GM12864 (cell line): ENCODE data around the gene PLPP3.

Experiments used
- DNase-seq: peaks from one replicate; pipeline ENCODE4 v3.0.0-alpha.2; 2011; ENCODE audit warnings: low read depth
- H3K4me3 ChIP-seq: 2 replicates; pipeline ENCODE4 v1.5.1; 2011; ENCODE audit warnings: mild to moderate bottlenecking, low read depth, low read length, control low read depth
- TF ChIP-seq, protein P1 (sequence below): IDR thresholded peaks from 2 replicates; pipeline ENCODE4 v1.5.1; 2011; ENCODE audit warnings: low read depth, mild to moderate bottlenecking, moderate library complexity, low read length, control low read depth, inconsistent platforms; ENCODE audit errors: missing control alignments

Gene PLPP3

DNA sequence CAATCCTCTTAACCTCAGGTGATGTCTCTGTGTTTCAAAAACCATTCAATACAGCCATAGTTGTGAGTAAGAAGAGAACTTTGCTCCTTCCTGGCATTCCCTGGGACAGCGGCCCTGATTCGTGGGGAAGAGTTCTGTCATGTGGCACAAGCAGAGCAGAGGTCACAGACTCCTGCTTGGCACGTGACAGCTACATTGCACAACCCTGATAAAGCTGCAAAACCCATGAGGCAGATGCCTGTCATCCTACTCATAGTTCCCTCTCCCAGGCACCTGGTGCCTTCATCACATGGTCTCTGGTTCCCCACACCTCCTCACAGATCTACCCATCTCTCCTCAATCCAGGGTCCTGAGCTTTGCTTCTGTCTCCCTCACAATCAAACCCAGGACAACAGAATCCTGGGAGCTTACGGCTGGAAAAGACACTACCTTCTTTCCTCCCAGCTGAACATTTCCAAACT, 70.8 kb downstream of the PLPP3 start:
- no peak overlapping the region for H3K4me3 ChIP-seq

DNA sequence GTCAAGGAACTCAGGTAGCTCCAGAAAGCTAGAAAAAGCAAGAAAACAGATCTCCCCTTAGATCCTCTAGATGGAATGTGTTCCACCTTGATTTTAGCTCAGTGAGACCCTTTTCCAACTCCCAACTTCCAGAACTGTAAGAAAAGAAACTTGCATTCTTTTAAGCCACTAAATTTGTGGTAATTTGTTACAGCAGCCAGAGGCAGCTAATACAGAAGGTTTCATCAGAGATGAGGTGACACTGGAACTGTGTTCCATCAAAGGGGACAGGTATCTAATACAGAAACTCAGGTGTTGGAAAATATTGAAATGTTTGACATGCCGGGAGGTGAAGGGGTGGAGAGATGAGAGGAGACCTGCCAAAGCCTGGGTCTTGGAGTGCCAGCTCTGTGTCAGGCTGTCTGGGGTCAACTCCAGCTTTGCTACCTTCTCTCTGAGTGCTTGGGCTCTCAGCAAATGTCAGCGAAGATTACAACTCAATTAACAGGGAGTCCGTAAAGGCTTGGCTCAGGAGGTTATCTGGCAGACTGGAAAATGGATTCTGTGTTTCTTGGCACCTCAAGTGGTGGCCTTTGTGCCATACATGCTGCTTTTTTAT, 71.3 kb downstream of the PLPP3 start:
- no peak overlapping the region for H3K4me3 ChIP-seq
- TF ChIP-seq, protein P1, sequence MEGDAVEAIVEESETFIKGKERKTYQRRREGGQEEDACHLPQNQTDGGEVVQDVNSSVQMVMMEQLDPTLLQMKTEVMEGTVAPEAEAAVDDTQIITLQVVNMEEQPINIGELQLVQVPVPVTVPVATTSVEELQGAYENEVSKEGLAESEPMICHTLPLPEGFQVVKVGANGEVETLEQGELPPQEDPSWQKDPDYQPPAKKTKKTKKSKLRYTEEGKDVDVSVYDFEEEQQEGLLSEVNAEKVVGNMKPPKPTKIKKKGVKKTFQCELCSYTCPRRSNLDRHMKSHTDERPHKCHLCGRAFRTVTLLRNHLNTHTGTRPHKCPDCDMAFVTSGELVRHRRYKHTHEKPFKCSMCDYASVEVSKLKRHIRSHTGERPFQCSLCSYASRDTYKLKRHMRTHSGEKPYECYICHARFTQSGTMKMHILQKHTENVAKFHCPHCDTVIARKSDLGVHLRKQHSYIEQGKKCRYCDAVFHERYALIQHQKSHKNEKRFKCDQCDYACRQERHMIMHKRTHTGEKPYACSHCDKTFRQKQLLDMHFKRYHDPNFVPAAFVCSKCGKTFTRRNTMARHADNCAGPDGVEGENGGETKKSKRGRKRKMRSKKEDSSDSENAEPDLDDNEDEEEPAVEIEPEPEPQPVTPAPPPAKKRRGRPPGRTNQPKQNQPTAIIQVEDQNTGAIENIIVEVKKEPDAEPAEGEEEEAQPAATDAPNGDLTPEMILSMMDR, result no peak
- DNase-seq, result no peak

More for the DNA sequence above, 70.8 kb downstream of the PLPP3 start:
- TF ChIP-seq, protein P1, result no peak
- DNase-seq, result no peak

DNA sequence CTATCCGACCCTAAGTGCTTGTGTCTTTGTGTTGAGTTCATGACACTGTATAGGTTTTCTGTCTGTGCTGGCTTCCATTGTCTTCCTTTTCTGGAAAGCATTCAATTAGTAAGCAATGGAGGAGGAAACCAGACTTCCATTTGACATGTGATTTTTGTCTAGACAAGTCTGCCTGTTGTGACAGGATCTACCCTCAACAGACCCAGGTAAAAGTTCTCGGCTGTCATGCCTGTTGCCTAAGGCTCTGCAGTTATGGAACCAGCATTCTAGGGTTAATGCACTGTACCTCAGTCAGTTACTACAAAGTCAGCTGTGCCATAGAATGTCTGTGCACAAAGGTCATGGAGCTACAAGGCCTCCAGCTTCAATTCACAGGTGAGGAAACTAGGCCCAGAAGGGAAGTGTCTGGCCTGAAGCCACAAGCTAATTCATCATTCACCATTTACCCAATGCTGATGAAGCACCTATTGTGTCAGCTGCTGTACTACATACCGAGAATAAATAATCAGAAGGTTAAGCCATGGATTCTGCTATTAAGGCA, 72.3 kb downstream of the PLPP3 start:
- DNase-seq, result no peak
- no peak overlapping the region for H3K4me3 ChIP-seq
- TF ChIP-seq, protein P1, result no peak

DNA sequence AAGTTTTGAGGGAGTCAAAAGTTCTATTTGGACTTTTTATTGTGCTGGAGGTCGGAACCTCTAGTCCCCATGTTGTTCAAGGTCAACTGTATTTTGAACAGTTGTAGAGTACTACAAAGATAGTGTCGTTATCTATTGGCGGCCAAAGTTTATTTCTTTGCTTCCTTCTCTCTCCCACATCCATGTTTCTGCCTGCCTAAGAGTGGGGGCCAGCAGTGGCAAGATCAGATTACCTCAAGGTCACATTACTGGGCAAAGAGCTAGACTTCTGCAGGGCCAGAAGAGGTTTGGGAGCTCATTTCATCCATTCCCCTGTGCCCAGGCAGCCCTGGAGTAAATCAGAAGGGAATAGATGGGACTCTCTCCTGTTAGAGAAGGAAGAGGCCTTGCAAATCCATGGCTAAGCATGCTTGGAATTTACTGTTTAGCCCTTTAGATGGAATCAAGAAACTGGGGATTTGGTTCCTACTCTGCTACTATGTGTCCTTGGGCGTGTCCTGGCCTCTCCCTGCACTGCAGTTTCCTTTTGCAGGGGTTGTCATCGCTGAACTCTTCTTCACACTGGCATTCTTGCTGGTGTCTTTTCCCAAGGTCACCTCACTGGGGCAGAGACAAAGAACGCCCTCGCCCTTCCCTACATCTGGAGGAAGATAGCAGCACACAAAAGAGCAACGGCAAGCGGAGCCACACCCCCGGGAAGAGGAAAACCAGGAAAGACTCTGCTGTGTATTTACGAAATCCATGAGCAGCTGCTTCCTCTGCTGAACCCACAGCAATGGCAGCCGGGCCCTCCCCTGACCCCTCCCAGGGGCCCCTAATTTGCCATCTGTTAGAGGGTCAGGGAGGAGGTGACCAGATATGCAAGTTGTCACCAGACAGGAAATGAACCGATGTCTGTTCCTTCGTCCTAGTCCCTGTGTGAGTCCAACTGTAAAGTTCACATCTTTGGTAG, 73.3 kb downstream of the PLPP3 start:
- TF ChIP-seq, protein P1, result no peak

DNA sequence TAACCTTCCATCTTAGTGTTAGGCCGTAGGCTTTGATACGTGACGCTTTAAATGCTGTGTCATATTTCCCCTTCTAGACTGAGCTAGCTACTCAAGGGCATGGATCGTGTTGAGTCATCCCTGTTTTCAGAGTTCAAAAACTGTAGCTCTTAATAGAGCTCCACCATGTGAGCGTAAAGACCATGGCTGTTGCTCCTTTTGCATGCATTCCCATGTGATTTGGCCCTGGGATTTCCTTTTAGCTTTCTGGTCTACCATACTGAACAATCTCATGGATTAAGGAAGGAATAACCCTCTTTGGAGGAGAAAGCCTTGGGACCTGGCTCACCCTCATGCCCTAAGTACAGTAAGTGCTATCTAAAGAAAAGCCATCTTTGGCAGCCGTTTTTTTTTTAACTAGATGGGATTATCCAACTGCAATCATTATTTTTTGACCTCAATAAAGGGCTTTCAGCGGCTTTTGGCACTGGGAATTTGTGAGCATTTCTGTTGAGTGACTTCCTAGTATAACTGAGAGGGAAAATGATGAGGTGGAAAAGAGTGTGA, 76.6 kb downstream of the PLPP3 start:
- TF ChIP-seq, protein P1, result no peak
- DNase-seq, result no peak
- no peak overlapping the region for H3K4me3 ChIP-seq

More for the DNA sequence above, 73.3 kb downstream of the PLPP3 start:
- DNase-seq, result no peak
- no peak overlapping the region for H3K4me3 ChIP-seq

DNA sequence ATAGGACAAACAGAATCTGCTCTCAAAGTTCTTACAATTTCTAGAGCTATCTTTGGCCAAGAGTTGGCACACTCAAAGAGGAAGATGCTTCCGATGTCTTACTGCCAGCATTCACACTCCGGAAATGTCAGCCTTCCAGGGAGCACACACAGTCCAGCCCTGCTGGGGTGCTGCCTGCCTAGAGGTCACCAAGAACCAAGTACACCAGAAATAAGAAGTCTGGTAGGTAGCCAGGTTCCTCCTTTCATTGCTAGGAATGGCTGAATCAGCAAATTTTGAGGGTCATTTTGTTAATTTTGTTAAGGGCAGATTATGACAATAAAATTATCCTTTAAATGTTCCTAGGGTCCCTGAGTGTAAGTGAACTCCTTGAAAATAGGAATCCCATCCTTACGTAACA, 77.5 kb downstream of the PLPP3 start:
- H3K4me3 ChIP-seq, result no peak overlapping the region
- no peak for DNase-seq
- TF ChIP-seq, protein P1, result no peak
